Measurements from ENCODE around the gene LACC1.

- no peak for TF ChIP-seq POLR2A (IDR thresholded peaks at IDR 0.05; ENCODE audit: low read depth, low read length)
- no peak for TF ChIP-seq POLR2AphosphoS5 (IDR thresholded peaks at IDR 0.05; ENCODE audit: low read depth, low read length)
- no peak for TF ChIP-seq TAF1 (IDR thresholded peaks at IDR 0.05; ENCODE audit: low read depth, low read length)
- no peak for TF ChIP-seq SPI1 (IDR thresholded peaks at IDR 0.05; ENCODE audit: low read depth, low read length)
- TF ChIP-seq POU2F2 (IDR thresholded peaks at IDR 0.05; ENCODE audit: low read depth, low read length) = no peak
Observed at GRCh38 chr13:43918636-43919035, 38.9 kb downstream of the LACC1 start.

All from GM12891 (cell line).